ENCODE measurements around the gene ZNF76. TPM values are rescaled to one million over a fixed set of nuclear protein-coding genes. Genes with fewer than 3 reads are reported as not detected.

The ZNF76 gene
- total and polyA plus RNA-seq, 2 of the 13 experiments (the other 11 are each of a cell fraction or from before 2014, with no cell fraction given) = 13.2 to 26.4 TPM

- TF ChIP-seq SCMH1 (CRISPR knock-in tag; IDR thresholded peaks at IDR 0.05; ENCODE audit: borderline replicate concordance) (no peak), CBX2 (IDR thresholded peaks at IDR 0.05; ENCODE audit: low read depth, low read length) (no peak), CBX2 (CRISPR knock-in tag; IDR thresholded peaks at IDR 0.05; ENCODE audit: low read depth) (no peak), NAIF1 (CRISPR knock-in tag; IDR thresholded peaks at IDR 0.05; ENCODE audit: borderline replicate concordance) (no peak), REST (IDR thresholded peaks at IDR 0.05; ENCODE audit: borderline replicate concordance in 1 of 2, low read depth in 1 of 2, low read length in 2 of 2) (no peak), TBX2 (CRISPR knock-in tag; IDR thresholded peaks at IDR 0.05; ENCODE audit: borderline replicate concordance) (no peak), RNF219 (CRISPR knock-in tag; IDR thresholded peaks at IDR 0.05) (no peak), FOSL1 (CRISPR knock-in tag; IDR thresholded peaks at IDR 0.05; ENCODE audit: borderline replicate concordance) (no peak), SPEN (CRISPR knock-in tag; IDR thresholded peaks at IDR 0.05; ENCODE audit: low read depth) (no peak), ZNF280D (CRISPR knock-in tag; IDR thresholded peaks at IDR 0.05) (no peak), RORA (CRISPR knock-in tag; IDR thresholded peaks at IDR 0.05) (no peak), HINFP (CRISPR knock-in tag; IDR thresholded peaks at IDR 0.05; ENCODE audit: low read depth) (no peak), ZNF556 (CRISPR knock-in tag; IDR thresholded peaks at IDR 0.05; ENCODE audit: borderline replicate concordance) (no peak), ZNF737 (CRISPR knock-in tag; IDR thresholded peaks at IDR 0.05; ENCODE audit: borderline replicate concordance) (no peak), RBFOX2 (IDR thresholded peaks at IDR 0.05; ENCODE audit: low read depth, low read length) (no peak)
- TF ChIP-seq, protein P1, sequence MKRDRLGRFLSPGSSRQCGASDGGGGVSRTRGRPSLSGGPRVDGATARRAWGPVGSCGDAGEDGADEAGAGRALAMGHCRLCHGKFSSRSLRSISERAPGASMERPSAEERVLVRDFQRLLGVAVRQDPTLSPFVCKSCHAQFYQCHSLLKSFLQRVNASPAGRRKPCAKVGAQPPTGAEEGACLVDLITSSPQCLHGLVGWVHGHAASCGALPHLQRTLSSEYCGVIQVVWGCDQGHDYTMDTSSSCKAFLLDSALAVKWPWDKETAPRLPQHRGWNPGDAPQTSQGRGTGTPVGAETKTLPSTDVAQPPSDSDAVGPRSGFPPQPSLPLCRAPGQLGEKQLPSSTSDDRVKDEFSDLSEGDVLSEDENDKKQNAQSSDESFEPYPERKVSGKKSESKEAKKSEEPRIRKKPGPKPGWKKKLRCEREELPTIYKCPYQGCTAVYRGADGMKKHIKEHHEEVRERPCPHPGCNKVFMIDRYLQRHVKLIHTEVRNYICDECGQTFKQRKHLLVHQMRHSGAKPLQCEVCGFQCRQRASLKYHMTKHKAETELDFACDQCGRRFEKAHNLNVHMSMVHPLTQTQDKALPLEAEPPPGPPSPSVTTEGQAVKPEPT (CRISPR knock-in tag; IDR thresholded peaks at IDR 0.05; ENCODE audit: low read depth) = no peak
Measured at GRCh38 chr6:35327349-35328027, 68.0 kb downstream of the ZNF76 start (continued).
